GM18499 (cell line): ENCODE results near the gene SLC16A11.
"Not testable (repeated sequence)": the region's sequence is repeated elsewhere in the genome, so short reads cannot be mapped to it uniquely, and the experiment has no call there.

Experiments used
- ATAC-seq: cut with Tn5 transposase; IDR thresholded peaks from one replicate; pipeline ENCODE4 v1.9.1; 2021; ENCODE audit warnings: moderate number of reproducible peaks; ENCODE audit not compliant: insufficient read depth, unreplicated experiment

The SLC16A11 gene

GRCh38 chr17:7043497-7044198 is at the start of gene SLC16A11:
Gene SLC16A11, minus strand, starts transcription at chr17:7044092. Its CDS starts 579 bp downstream, at chr17:7043513.
- no peak for ATAC-seq

- not testable (repeated sequence) for ATAC-seq
Measured at GRCh38 chr17:7091311-7092005, 47.6 kb upstream of the SLC16A11 start.

- not testable (repeated sequence) for ATAC-seq
Measured at GRCh38 chr17:7089570-7089969, 45.7 kb upstream of the SLC16A11 start.

- ATAC-seq = not testable (repeated sequence)
Measured at GRCh38 chr17:7088442-7088841, 44.5 kb upstream of the SLC16A11 start.

GRCh38 chr17:7084088-7084487 is 40.2 kb upstream of the SLC16A11 start:
- ATAC-seq = no peak

GRCh38 chr17:7083592-7083991 is 39.7 kb upstream of the SLC16A11 start:
- no peak for ATAC-seq

- no peak for ATAC-seq
Measured at GRCh38 chr17:7081341-7082062, 37.6 kb upstream of the SLC16A11 start.

GRCh38 chr17:7080456-7081041 is 36.7 kb upstream of the SLC16A11 start:
- ATAC-seq = no peak

- ATAC-seq = no peak
Measured at GRCh38 chr17:7079581-7080455, 35.9 kb upstream of the SLC16A11 start, which contains the start of gene CLEC10A. Gene CLEC10A, minus strand, starts transcription at chr17:7080251. Its CDS starts 1,439 bp downstream, at chr17:7078812.

- no peak for ATAC-seq
Measured at GRCh38 chr17:7078711-7079110, 34.8 kb upstream of the SLC16A11 start.

GRCh38 chr17:7077911-7078546 is 34.1 kb upstream of the SLC16A11 start:
- ATAC-seq = no peak

GRCh38 chr17:7074931-7075330 is 31.0 kb upstream of the SLC16A11 start:
- ATAC-seq = no peak

- no peak for ATAC-seq
Measured at GRCh38 chr17:7072406-7072805, 28.5 kb upstream of the SLC16A11 start.

- ATAC-seq = no peak
Measured at GRCh38 chr17:7070712-7071111, 26.8 kb upstream of the SLC16A11 start.

GRCh38 chr17:7068268-7068667 is 24.4 kb upstream of the SLC16A11 start:
- no peak for ATAC-seq

GRCh38 chr17:7067198-7067597 is 23.3 kb upstream of the SLC16A11 start:
- no peak for ATAC-seq

- ATAC-seq = no peak
Measured at GRCh38 chr17:7064261-7064660, 20.4 kb upstream of the SLC16A11 start.

GRCh38 chr17:7063518-7064094 is 19.7 kb upstream of the SLC16A11 start:
- no peak for ATAC-seq
